DMS53 treated with DMSO at 0.1 percent for 48 hours (cell line): Measurements from ENCODE around the gene HAUS2.
"Not testable (repeated sequence)": the region's sequence is repeated elsewhere in the genome, so short reads cannot be mapped to it uniquely, and the experiment has no call there.

ENCODE experiments used
- DNase-seq: peaks from one replicate; lab custom pipeline; 2025; ENCODE audit not compliant: unreplicated experiment; lab: John Stamatoyannopoulos, UW

HAUS2 gene

DNA sequence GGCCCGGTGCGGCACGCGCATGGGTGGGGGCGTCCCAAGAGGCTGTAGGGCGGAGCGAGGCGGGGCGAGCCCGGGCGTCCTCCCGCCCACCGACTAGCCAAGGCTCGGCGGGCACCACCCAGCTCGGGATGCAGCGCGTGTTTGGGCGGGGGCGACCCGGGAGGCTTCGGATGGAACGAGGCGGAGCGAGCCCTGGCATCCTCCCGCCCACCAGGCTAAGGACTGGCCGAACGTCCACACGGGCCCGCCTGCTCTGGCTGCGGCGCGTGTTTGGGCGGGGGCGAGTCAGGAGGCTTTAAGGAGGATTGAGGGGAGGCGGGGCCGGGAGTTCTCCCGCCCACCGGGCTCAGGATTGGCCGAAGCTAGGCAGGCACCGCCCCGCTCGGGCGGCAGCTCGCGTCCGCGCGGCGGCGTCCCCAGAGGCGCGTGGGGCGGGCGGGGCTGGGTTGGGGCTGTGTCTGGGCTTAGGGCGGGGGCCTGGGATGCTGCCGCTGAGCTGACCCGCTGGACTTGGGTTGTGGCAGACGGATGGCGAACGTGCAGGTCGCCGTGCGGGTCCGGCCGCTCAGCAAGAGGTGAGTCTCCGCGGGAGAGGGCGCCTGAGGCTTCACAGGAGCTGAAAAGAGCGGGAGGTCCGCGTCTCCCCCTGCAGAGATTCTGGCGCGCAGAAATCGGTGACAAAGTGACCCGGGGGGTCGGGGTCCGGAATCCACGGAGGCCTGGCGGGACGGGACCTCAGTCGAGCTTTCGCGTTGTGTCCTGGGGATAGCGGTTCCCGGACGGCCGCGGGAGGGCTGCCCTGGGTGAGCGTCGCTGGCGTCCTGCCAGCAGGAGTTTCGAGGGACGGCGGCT lies 26.8 kb downstream of the HAUS2 start, which contains the start of gene STARD9:
Gene STARD9, plus strand, starts transcription at position 419 of the 852 bp plus-strand sequence. Its CDS starts 110 bp downstream, at position 529.
- peak; percentile 94 for DNase-seq

- DNase-seq = no peak
Measured at GRCh38 chr15:42576040-42576594, 27.5 kb downstream of the HAUS2 start.

GRCh38 chr15:42576776-42577175 lies 28.1 kb downstream of the HAUS2 start:
- DNase-seq = no peak

- no peak for DNase-seq
Measured at GRCh38 chr15:42577514-42578031, 28.9 kb downstream of the HAUS2 start.

DNA sequence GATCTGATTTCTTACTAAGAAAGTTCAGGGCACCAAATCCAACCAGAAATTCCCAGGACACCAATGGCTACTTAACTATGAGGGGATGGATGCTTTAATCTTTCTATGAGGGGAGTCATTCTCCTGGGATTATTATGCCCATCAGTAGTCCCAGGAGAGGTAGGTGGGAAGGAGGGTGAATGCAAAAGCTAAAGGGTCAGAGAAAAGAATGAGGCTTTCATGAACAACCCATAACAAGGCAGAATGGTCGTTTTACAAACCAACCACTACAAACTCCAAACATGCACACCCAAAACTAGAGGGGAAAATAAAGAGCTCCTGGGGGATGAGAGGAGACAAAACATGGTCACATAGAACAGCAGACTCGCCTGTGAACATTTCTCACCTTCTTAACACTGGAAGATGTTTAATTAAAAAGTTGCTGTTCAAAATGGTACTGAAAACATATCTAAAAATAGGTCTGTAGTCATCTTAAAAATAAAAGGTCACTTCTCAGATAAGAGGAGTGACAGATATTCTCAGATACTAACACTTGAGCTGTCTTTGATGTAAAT lies 30.4 kb downstream of the HAUS2 start:
- no peak for DNase-seq

- DNase-seq = peak; percentile 66
Measured at GRCh38 chr15:42581272-42581730, 32.7 kb downstream of the HAUS2 start.

GRCh38 chr15:42582569-42583375 lies 34.1 kb downstream of the HAUS2 start:
- DNase-seq = no peak

DNA sequence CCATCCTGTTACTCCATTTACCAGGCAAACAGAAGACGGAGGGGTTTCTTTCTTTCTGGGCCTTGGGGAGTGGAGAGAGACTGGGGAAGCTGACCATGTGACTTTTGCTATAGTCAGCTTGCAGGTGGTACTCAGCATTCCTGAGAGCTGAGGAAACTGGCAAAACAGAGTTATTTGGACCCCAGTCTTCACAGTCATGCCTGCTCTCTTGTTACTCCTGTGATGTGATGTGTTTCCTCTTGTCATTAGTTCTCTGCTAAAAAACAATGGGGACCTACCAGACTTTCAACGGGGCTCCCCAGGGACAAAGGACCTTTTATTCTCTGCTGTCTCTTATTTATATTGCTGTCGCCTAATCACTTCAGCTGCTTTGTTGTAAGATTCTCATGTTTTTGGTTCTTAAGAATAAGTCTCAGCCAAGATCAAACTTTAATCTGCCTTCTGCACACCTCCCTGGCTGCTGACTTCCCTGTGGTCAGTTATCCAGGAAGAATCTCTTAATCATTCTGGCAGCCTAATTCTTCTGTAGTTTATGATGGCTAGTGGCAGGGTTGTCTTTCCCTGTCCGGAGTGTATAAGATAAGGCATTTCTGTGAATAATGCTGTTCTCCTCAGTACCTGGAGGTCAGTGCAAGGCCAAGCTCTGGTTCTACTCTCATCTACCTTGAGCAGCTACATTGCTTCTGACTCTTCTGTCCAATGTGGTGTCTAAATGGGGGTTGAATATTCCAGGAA lies 35.6 kb downstream of the HAUS2 start:
- no peak for DNase-seq

DNA sequence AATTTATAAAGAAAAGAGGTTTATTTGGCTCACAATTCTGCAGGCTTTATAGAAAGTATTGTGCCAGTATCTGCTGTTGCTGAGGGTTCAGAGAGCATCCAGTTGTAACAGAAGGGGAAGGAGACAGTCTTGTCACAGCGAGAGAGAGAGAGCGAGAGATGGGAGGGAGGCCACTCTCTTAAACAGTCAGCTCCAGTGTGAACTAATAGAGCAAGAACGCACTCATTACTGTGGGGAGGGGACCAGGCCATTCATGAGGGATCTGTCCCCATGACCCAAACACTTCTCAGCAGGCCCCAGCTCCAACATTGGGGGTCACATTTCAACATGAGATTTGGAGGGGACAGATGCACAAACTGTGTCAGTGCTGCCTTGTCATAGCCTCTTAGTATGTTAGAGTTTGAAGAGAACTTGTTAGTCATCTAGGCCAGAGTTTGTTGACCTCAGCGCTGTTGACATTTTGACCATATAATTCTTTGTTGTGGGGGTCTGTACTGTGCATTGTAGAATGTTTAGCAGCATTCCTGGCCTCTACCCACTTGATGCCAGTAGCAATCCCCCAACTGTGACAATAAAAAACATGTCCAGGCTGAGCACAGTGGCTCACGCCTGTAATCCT lies 42.1 kb downstream of the HAUS2 start:
- no peak for DNase-seq

- DNase-seq = peak; percentile 10
Measured at GRCh38 chr15:42591238-42591934, 42.7 kb downstream of the HAUS2 start.

GRCh38 chr15:42592716-42593115 lies 44.1 kb downstream of the HAUS2 start:
- no peak for DNase-seq

GRCh38 chr15:42593143-42593542 lies 44.5 kb downstream of the HAUS2 start:
- DNase-seq = no peak

DNA sequence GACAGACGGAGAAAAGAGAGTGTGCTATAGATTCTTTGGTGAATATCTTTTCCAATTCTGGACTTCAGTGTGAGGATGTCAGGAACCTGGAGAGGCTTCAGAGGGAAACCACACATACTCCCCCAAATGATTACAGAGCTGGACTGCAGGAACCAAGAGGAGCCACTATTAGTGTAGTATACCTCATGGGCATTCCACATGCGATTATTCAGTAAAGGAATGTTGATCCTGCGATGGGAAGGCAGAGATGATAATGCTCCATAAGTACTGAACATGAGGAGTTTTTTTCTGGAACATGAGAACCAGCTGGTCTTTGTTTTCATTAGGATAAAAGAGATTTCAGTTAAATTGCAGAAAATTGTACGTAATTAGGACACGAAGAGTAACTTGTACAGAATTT lies 45.5 kb downstream of the HAUS2 start:
- no peak for DNase-seq

GRCh38 chr15:42595626-42596240 lies 47.1 kb downstream of the HAUS2 start:
- no peak for DNase-seq

- not testable (repeated sequence) for DNase-seq
Measured at GRCh38 chr15:42601316-42601715, 52.7 kb downstream of the HAUS2 start.

GRCh38 chr15:42602501-42602900 lies 53.9 kb downstream of the HAUS2 start:
- DNase-seq = no peak

DNA sequence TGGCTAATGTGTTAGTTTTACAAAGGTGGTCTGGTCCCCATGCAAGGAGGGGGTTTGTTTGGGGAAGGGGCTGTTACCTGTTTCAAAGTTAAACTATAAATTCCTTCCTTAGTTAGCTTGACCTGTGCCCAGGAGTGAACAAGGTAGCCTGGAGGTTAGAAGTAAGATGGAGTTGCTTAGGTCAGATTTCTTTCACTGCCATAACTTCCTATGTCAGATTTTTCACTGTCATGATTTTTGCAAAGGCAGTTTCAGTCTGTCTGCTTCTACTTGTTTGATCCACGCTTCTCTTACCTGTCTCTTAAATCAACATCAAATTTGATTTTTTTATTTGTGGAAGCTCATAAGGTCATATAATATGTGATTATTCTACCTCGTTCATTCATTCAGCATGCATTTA lies 55.3 kb downstream of the HAUS2 start:
- DNase-seq = no peak

GRCh38 chr15:42604894-42605744 lies 56.5 kb downstream of the HAUS2 start:
- no peak for DNase-seq
